GM15510 (cell line): ENCODE measurements around the gene DARS1.
A peak's percentile ranks its signal among the peaks of the same experiment; 100 is the strongest.

Experiments
- POLR2A ChIP-seq: IDR thresholded peaks from 3 replicates; pipeline ENCODE4 v1.6.1; 2011; ENCODE audit warnings: borderline replicate concordance; ENCODE audit not compliant: insufficient read length; ENCODE audit errors: extremely low read depth

The DARS1 gene

DNA sequence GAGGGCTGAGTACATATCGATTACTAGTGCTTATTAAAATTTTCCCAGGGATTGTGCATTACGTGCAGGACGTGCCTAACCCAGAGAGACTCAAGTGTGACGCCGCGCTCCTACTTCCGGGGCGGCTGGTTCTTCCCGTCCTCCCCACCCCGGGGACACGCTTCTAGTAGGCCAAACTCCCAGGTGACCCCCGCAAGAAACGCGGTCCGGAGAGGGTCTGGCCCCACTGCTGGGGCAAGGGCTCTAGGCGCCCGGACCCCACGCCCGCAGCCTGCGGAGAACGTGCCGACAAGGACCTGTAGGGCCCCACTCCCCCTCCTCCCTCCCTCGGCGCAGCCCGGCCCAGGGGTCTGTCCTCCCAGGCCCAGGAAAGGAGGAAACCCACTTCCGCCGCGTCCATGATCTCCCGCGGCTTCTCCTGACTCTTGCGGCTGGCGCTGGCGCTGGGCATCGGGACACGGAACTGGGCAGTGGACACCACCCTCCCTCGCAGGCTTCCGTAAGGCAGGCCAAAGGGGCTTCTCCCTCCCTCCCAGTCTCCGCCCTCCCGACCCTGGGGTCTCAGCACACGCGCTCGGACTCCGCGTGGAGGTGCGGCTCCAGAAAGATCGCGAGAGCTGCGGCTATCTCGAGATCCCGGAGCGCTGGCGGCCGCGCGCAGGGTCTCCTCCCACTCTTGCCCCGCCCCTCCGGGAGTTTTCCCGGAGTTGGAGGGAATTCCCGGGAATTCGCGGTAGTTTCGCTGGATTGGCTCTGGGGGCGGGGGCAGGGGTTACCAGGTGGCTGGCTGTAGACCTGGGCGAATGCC, at the start of gene DARS1:
DARS1 (minus strand) TSS at position 609 of the 808 bp plus-strand sequence; CDS start at position 451, 158 bp downstream.
- TF ChIP-seq POLR2A: peak; percentile 69

DNA sequence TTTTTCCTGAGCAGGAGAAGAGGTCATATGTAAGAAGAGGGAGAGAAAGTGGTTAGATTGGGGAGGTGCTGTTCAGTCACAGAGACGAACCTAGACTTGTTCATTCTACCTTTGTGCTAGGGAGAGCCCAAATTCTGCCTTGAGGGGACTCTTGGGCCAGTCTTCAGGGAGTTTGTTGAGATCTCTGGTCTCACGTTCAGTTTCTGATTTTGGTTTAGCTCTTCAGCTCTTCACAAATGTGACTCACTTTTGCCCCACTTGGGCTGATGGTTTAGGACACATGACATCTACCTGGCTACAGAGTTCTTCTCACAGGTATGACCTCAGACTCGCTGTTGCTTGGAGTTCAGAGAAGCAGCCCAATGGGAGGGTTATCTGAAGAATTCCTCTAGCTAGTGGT, 49.2 kb upstream of the DARS1 start:
- TF ChIP-seq POLR2A: no peak

DNA sequence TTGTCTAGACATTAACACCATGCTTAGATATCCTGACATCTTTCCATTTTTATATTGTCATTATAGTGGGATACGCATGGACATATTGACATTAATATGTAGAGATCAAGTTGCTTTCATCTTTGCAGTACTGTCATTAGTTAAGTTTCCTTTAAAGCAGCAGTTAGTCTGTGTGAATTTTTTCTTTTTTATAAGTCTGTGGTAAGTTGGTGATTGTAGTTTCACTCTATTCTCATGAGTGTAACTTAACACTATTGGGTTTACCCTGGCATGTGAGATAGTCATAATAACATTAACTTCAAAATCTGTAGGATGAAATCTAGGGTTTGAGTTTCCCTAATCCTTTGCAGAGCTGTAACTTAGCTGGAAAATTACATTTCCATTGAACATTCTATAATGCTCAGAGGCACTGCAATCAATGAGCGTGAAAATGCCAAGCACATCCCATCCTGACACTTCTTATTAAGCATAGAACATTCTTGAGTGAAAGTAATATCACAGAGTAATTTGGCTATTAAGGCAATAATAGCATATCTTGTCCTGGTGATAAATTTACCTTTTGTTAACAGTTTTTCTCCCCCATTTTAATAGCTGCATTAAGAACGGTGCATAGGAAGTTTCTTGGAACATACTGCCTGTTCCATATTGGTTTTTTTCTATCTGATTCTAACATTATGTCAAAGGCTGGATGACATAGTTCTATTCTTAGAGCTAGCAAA, 47.5 kb upstream of the DARS1 start:
- no peak for TF ChIP-seq POLR2A

DNA sequence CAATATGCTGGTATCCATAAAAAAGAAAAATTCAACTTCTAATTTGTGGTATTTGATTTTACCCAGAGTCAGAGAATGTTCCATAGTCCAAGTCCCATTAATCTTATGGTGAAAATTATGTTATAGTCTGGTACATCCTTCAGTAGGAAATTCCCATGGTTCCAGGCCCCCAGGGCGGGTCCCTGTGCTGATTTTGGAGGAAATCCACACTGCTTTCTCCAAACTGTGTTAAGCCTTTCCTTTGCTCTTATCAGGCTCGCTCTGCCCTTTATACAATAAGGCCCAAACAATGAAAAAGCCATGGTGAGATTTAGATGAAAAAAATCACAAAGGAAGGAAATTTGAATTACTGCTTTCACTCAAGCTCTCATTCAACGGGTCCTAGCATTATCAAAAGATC, 46.8 kb upstream of the DARS1 start:
- TF ChIP-seq POLR2A: no peak

DNA sequence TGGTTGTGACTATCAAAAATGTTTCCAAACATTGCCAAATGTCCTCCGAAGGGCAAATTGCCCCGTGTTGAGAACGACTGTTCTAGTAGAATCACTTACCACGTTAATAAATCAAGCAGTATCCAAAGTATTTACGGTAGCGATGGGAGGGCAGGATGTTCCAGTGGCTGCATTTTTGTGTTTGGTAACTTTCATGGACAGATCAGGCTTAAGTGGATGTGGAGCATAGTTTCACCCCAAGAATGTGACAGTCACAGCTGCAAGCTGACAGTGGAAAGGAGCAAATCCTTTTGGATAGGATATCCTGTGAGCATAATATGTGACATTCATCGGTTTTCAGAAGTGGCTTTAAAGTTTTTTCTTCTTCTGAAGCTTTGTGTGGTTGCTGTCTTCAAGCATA, 46.3 kb upstream of the DARS1 start:
- no peak for TF ChIP-seq POLR2A

DNA sequence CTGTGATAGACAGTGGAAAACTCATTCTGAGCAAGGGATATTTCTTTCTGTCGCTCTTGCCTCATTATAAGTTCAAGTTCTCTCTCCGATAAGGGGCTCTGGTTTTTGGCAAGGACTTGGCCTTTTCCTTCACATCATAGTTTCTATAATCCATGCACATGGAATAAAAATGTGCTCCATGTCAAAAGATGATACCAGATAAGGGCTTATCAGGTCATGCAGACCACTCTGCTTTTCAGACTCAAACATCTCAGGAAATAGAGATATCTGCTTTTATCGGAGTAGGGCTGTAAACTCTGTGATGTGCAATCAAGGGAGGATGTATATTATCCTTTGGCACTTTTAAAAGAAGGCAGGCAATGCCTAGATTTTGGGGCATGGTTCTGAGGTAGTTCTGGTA, 45.0 kb upstream of the DARS1 start:
- TF ChIP-seq POLR2A: no peak

DNA sequence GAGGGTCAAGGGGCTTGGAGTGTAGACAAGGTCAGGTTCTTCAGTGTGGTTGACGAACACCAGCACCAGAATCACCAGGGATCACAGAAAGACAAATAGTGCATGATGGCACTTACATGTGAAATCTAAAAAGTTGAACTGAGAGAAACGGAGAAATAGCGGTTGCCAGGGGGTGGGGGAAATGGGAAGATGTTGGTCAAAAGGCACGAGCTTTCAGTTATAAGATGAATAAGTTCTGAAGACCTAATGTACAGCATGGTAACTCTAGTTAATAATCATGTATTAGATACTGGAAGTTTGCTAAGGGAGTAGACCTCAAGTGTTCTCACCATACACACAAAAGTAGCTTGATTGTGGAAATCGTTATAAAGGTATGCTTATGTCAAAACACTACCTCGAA, 43.7 kb upstream of the DARS1 start:
- no peak for TF ChIP-seq POLR2A

DNA sequence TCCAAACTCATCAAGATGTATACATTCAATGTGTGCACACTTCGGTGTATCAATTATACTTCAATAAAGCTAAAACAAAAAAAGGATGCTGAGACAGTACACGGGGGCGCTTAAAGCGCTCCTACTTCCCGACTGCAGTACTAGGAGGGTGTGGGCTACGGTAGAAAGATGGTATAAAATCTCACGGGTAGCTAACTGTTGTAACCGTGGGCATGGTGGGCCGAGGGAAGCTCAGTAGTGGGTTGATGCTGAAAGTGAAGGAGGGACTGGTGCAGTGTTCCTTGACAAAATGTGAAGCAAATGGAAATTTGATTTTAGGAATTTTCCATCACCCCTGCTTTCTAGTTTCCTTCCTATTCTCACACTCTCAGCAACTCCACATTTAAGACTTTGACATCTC, 42.6 kb upstream of the DARS1 start:
- no peak for TF ChIP-seq POLR2A

DNA sequence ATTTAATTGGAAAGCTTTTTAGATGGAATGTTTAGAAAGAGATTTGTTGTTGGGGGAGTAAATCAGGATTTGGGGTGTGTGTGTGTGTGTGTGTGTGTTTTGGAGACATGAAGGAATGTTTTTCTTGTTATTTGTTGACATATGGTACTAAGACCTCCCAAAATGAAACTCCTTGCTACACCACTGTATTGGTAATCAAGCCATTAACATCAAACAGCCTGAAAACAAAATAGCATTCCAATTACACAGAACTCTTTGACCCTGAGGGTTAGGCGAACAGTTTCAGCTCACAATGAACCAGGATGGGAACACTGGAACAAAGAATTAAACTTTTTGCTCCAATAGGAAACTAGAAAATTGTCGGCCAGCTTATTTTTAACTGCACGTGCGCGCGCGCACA, 41.7 kb upstream of the DARS1 start:
- TF ChIP-seq POLR2A: no peak

DNA sequence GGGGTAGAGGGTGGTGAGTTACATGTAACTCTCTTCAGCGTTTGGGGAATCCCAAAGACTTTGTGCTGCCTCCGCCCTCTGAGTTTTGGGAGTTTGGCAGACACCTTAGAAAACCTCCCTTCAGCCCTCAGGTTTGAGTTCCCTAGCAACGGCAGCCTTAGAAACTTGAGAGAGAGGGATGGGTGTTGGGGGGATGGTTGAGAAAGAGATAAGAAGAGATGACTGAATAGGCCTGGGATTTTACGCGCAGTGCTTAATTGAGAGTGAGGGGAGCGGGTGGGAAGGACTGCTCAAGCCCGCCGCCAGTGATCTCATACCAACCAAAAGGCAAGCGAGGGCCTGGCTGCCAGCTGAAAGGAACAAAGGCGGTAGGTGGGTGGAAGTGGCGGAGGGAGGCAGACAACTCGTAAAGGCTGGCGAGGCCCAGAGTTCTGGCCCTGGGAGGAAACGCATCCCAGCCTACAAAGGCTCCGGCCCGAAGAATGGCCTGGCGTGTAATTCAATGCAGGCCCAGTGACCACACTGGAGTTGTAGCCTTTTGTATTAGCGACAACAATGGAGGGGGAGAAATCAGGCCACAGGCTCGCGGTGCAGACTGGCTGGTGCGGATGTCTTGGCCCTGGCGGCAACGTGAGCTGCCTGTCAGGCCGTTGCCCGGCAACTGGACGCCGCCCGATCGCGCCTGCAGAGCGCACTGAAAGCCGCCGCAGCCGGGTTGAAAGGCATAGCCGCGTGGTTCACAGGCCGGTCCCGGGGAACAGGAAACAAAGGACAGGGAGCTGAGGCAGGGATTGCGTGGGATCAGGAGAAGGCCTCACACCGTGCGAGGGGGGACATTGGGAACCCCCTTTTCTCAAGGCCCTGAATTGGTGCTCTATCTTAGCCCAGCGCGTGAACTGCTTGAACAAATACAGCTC, 39.9 kb upstream of the DARS1 start:
- no peak for TF ChIP-seq POLR2A

DNA sequence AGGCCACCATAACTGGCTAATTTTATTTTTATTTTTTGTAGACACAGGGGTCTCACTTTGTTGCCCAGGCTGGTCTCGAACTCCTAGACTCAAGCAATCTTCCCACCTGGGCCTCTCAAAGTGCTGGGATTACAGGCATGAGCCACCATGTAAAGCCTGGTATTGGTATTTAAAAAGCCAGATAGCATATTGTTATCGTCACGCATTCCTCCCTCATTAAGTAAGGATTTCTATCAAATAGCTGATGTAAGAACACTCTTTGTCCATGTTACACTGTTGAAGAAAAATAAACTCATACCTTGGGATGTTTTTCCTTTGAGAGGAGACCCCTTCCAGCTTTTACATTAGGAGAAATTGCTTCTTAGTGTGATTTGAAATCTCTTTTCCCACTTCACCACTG, 39.2 kb upstream of the DARS1 start:
- no peak for TF ChIP-seq POLR2A

DNA sequence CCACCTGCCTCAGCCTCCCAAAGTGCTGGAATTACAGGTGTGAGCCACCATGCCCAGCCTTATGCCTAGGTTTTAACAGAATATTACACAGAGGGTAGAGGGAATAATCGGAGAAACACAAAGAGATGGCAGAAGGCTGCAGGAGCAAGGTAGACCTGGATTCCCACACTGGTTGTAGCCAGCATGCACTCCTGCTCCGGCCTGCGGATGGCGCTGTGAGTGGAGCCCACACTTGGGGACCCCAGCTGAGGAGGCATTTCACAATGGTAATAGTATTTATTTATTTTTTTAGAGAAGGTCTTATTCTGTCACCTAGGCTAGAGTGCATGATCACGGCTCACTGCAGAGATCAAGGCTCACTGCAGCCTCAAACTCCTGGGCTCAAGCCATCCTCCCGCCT, 38.8 kb upstream of the DARS1 start:
- no peak for TF ChIP-seq POLR2A

DNA sequence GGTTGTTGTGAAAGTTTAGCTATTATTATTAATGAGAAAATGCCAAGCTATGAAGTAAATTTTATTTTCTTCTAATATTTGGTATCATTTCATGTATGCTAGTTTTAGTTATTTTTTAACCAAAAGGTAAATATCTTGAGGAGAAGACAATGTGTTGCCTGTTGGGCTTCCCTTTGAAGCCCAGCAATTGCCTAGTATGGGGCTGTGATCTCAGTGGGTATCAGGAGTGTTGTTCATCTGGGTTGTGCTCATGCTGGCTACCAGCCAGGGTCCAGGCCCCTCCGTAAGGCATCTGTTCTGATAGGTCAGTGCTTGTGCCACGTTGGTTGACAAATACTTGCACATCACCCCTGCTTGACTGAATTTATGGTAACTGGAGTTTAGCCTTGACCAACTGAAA, 38.0 kb upstream of the DARS1 start:
- no peak for TF ChIP-seq POLR2A

DNA sequence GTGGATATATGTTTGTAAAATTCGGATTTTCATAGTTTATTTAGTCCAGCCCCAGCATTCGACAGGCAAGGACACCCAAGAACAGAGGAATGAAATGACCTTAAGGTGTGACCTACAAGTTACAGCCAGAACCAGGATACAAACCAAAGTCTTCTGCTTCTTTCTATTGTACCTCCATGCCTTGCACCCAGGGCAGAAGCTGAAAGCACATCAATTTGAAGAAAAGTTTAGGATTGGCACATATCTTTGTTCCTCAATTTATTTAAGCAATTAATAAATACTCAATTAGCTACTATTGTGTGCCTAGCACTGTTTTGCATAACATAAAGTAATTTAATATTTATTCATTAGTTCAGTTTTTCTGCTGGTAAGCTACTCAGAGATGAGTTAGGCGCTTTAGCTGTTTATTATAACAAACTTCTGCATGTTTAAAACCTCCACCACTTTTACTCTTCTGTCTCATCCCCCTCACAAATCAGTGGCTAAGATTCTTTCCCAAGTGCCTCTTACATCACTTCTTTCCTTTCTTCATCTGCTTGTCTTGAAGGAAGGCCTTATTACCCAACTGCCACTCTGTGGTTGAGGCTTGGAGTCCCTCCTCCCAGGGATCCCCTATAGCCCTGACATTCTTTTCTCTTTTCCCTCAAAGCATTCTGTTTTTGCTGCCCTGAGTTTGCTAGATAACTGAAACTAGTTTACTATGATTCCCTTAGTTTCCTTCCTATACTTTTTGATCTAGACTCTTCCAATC, 37.1 kb upstream of the DARS1 start:
- TF ChIP-seq POLR2A: no peak
